Nephron progenitor cell (in vitro differentiated cells): Measurements from ENCODE around the gene STXBP6.
A peak's percentile ranks its signal among the peaks of the same experiment; 100 is the strongest.

ENCODE experiments used
- DNase-seq: peaks from one replicate; pipeline ENCODE4 v3.0.0; 2021
- H3K27ac Mint-ChIP-seq: 2 replicates; pipeline ENCODE4 v1.8.0; 2021; ENCODE audit warnings: mild to moderate bottlenecking, moderate library complexity, mixed read lengths
- H3K27me3 Mint-ChIP-seq: 2 replicates; pipeline ENCODE4 v1.8.0; 2021; ENCODE audit warnings: mild to moderate bottlenecking, low read depth, mixed read lengths; ENCODE audit not compliant: poor library complexity
- H3K36me3 Mint-ChIP-seq: 2 replicates; pipeline ENCODE4 v1.8.0; 2021; ENCODE audit warnings: low read depth, mixed read lengths
- H3K4me1 Mint-ChIP-seq: 2 replicates; pipeline ENCODE4 v1.8.0; 2021; ENCODE audit warnings: mixed read lengths
- H3K4me3 Mint-ChIP-seq: 2 replicates; pipeline ENCODE4 v1.8.0; 2021; ENCODE audit warnings: mild to moderate bottlenecking, moderate library complexity, mixed read lengths
- H3K9me3 Mint-ChIP-seq: 2 replicates; pipeline ENCODE4 v1.8.0; 2021; ENCODE audit warnings: mild to moderate bottlenecking, moderate library complexity, mixed read lengths
- CTCF ChIP-seq: fragments of 200-600 bp; sonication (generic); IDR thresholded peaks from 2 replicates; pipeline ENCODE4 v1.5.0; 2021; ENCODE audit warnings: antibody characterized with exemption

The STXBP6 gene

DNA sequence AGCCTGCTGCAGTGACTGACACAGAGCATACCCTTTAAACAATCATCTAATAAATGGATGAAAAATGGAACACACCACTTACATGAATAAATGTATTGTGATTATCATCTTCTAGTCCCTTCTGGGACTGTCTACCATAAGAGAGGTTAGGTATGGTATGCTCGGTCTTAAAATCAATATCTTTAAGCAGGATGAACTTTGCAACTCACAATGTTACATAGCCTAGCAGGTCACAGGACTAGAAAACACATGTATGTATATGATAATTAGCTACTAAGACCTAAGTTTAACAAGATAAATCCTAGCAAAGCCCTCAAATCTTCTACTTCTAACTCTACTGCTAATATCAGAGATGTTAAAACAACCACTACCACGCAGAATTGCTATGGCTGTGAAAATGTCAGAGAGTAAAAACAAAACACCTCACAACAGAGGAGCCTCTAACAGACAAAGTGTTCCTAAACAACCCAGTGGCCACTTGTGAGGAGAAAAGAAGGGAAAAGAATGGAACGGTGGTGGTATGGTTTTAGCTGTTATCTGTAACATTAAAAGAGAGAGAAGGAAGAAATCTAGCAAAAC, 139.4 kb downstream of the STXBP6 start:
- Mint-ChIP-seq H3K4me1 (peaks cover 11% of the 10 kb centered on the region), H3K4me3 (no peak overlapping the region), H3K27me3 (no peaks in the 10 kb centered on the region), H3K9me3 (no peaks in the 10 kb centered on the region), H3K36me3 (no peaks in the 10 kb centered on the region), H3K27ac (no peak overlapping the region)
- no peak for DNase-seq
- TF ChIP-seq CTCF = no peak

DNA sequence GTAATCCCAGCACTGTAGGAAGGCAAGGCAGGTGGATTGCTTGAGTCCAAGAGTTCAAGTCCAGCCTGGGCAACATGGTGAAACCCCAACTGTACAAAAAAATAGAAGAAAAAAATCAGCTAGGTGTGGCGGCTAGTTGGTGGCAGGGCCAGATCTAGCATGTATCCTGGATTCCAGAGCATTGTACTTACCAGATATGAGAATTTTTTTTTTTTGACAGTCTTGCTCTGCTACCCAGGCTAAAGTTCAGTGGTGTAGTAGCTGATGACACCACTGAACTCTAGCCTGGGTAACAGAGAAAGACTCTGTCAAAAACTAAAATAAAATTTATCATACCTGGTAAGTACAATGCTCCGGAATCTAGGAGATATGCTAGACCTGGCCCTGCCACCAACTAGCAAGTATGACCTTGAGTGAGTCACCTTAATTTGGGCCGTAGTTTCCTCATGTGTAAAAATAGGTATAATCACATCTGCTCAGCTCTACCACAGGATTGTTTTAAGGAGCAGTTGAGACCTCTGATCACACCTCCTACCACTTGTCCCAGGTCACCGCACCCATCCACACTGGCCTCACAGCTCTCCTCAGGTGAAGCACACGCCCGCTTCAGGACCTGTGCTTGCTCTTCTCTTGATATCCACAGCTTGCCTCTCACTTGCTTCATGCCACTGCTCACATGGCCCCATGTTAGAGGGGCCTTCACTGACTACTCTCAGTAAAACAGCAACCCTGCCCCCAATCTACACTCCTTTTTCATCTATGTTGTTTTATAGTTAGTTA, 140.2 kb downstream of the STXBP6 start:
- no peak for DNase-seq
- no peaks in the 10 kb centered on the region for H3K9me3 Mint-ChIP-seq
- H3K27me3 Mint-ChIP-seq = no peaks in the 10 kb centered on the region
- no peaks in the 10 kb centered on the region for H3K36me3 Mint-ChIP-seq
- H3K4me1 Mint-ChIP-seq = peaks cover 10% of the 10 kb centered on the region
- H3K4me3 Mint-ChIP-seq = no peak overlapping the region
- TF ChIP-seq CTCF = no peak
- peak overlapping the region; percentile 90 for H3K27ac Mint-ChIP-seq

DNA sequence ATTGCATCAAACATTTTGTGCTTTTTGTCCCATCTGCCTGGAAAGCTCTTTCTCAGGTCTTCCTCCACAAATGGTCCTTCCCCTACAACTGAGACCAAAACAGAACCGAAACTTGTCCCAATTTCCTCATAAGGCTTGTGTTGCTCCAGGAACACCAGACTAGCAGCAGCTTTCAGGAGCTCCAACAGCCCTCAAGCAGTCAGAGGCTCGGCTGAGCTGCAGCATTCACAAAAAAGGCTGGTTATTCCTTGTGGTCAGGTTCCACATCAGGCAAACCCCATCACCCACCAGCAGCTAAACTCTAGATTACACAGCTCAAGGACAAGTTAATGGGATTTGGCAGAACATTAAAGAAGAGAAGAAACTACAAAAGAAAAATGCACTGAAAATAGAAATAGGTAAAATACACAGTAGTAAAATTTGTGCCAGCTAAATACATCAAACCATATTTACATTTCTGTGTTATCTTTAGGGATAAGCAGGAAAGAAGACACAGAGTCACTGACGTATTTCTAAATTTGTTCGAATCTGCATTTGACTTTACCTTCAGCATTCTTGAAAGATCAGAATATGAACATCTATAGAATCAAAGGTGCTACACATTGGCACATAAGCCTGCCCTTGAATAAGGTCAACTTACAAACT, 141.2 kb downstream of the STXBP6 start:
- no peak for TF ChIP-seq CTCF
- H3K4me3 Mint-ChIP-seq = no peak overlapping the region
- no peaks in the 10 kb centered on the region for H3K36me3 Mint-ChIP-seq
- H3K27ac Mint-ChIP-seq = peak overlapping the region; percentile 36
- no peak for DNase-seq
- no peaks in the 10 kb centered on the region for H3K9me3 Mint-ChIP-seq
- peaks cover 4% of the 10 kb centered on the region for H3K4me1 Mint-ChIP-seq
- no peaks in the 10 kb centered on the region for H3K27me3 Mint-ChIP-seq

DNA sequence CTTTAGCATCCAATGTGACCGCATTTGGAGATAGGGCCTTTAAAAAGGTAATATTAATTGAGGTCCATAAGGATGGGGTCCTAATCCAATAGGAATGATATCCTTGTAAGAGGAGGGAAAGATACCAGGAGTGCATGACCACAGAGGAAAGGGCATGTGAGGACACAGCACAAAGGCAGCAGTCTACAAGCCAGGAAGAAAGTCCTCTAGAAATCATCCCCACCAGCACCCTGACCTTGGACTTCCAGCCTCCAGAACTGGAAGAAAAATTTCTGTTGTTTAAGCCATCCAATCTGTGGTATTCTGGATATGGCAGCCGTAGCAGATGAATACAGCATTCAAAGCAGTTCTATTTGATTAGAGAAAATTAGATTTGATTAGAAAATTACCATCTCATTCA, 145.4 kb downstream of the STXBP6 start:
- Mint-ChIP-seq H3K27ac (no peak overlapping the region), H3K4me3 (no peak overlapping the region), H3K27me3 (no peaks in the 10 kb centered on the region), H3K36me3 (no peaks in the 10 kb centered on the region), H3K9me3 (no peaks in the 10 kb centered on the region), H3K4me1 (no peaks in the 10 kb centered on the region)
- DNase-seq = no peak
- no peak for TF ChIP-seq CTCF

- Mint-ChIP-seq H3K9me3 (no peaks in the 10 kb centered on the region), H3K4me3 (no peak overlapping the region), H3K4me1 (no peaks in the 10 kb centered on the region), H3K36me3 (no peaks in the 10 kb centered on the region), H3K27me3 (no peaks in the 10 kb centered on the region), H3K27ac (no peak overlapping the region)
- TF ChIP-seq CTCF = no peak
- no peak for DNase-seq
Measured at GRCh38 chr14:24903337-24903736, 146.6 kb downstream of the STXBP6 start.
